OCI-LY3 (cell line): ENCODE measurements around the gene INPP5A.

ENCODE experiments used
- H2AFZ ChIP-seq: fragments of 200-600, 300-600 bp; shearing (Covaris generic); 2 replicates; pipeline ENCODE4 v1.6.0; 2014; ENCODE audit warnings: antibody characterized with exemption, low read depth, low read length
- H3K27ac ChIP-seq: fragments of 200-600, 300-600 bp; sonication (generic); 2 replicates; pipeline ENCODE4 v1.5.1; 2014; ENCODE audit warnings: mild to moderate bottlenecking, low read length, moderate library complexity, mixed read lengths
- H3K27me3 ChIP-seq: fragments of 200-600, 300-600 bp; sonication (generic); 2 replicates; pipeline ENCODE4 v1.6.1; 2014; ENCODE audit warnings: low read depth, low read length, mixed read lengths
- H3K36me3 ChIP-seq: fragments of 200-600, 300-600 bp; sonication (generic); replicated peaks from 2 replicates; pipeline ENCODE3; 2014; ENCODE audit warnings: low read depth, low read length, mixed read lengths
- H3K4me1 ChIP-seq: fragments of 300-600, 200-600 bp; sonication (generic); 2 replicates; pipeline ENCODE4 v1.6.1; 2014; ENCODE audit warnings: low read length, mixed read lengths
- H3K4me2 ChIP-seq: fragments of 200-600, 300-600 bp; sonication (generic); 2 replicates; pipeline ENCODE4 v1.6.1; 2014; ENCODE audit warnings: low read length, mixed read lengths
- H3K4me3 ChIP-seq: fragments of 300-600, 200-600 bp; sonication (generic); 2 replicates; pipeline ENCODE4 v1.5.1; 2014; ENCODE audit warnings: antibody characterized with exemption, mild to moderate bottlenecking, low read length, moderate library complexity
- H3K79me2 ChIP-seq: fragments of 300-600, 200-600 bp; shearing (Covaris generic); 2 replicates; pipeline ENCODE4 v1.6.1; 2014; ENCODE audit warnings: mild to moderate bottlenecking, low read length, mixed read lengths
- H3K9ac ChIP-seq: fragments of 300-600, 200-600 bp; shearing (Covaris generic); 2 replicates; pipeline ENCODE4 v1.6.0; 2014; ENCODE audit warnings: mild to moderate bottlenecking, low read length, moderate library complexity
- H3K9me3 ChIP-seq: fragments of 200-600, 300-600 bp; shearing (Covaris generic); 2 replicates; pipeline ENCODE4 v1.6.1; 2014; ENCODE audit warnings: low read length, mixed read lengths; ENCODE audit not compliant: insufficient read depth
- H4K20me1 ChIP-seq: fragments of 200-600, 300-600 bp; sonication (generic); 2 replicates; pipeline ENCODE4 v1.6.1; 2016; ENCODE audit warnings: low read length, mixed read lengths; ENCODE audit not compliant: insufficient read depth
- CTCF ChIP-seq: fragments of 200-600, 300-600 bp; sonication (generic); IDR thresholded peaks from 2 replicates; pipeline ENCODE4 v1.5.1; 2014; ENCODE audit warnings: antibody characterized with exemption, low read length, low read depth
- EZH2phosphoT487 ChIP-seq: fragments of 200-600 bp; shearing (Covaris generic); IDR thresholded peaks from 2 replicates; pipeline ENCODE4 v1.6.1; 2018; ENCODE audit warnings: antibody characterized with exemption, mixed run types, low read depth

The INPP5A gene

GRCh38 chr10:132617737-132618052, 80.1 kb downstream of the INPP5A start:
- TF ChIP-seq EZH2phosphoT487 (no peak), CTCF (no peak)
- H2AFZ ChIP-seq = no peak overlapping the region
- no peak overlapping the region for H3K27ac ChIP-seq
- H3K4me3 ChIP-seq = no peak overlapping the region
- no peak overlapping the region for H3K9ac ChIP-seq
- no peaks in the 10 kb centered on the region for H3K4me1 ChIP-seq
- H3K36me3 ChIP-seq = no peaks in the 10 kb centered on the region
- no peaks in the 10 kb centered on the region for H3K9me3 ChIP-seq
- no peaks in the 10 kb centered on the region for H3K27me3 ChIP-seq
- no peak overlapping the region for H3K4me2 ChIP-seq
- H4K20me1 ChIP-seq = no peaks in the 10 kb centered on the region
- no peaks in the 10 kb centered on the region for H3K79me2 ChIP-seq

GRCh38 chr10:132618158-132618919, 80.8 kb downstream of the INPP5A start:
- Histone ChIP-seq H3K79me2 (no peaks in the 10 kb centered on the region), H2AFZ (no peak overlapping the region), H4K20me1 (no peaks in the 10 kb centered on the region), H3K4me2 (no peak overlapping the region), H3K4me3 (no peak overlapping the region), H3K36me3 (no peaks in the 10 kb centered on the region), H3K4me1 (no peaks in the 10 kb centered on the region), H3K9ac (no peak overlapping the region), H3K9me3 (no peaks in the 10 kb centered on the region), H3K27ac (no peak overlapping the region), H3K27me3 (no peaks in the 10 kb centered on the region)
- TF ChIP-seq EZH2phosphoT487 (no peak), CTCF (no peak)

GRCh38 chr10:132619927-132620326, 82.3 kb downstream of the INPP5A start:
- no peaks in the 10 kb centered on the region for H3K4me1 ChIP-seq
- H3K27ac ChIP-seq = no peak overlapping the region
- no peak overlapping the region for H3K4me3 ChIP-seq
- H2AFZ ChIP-seq = no peak overlapping the region
- TF ChIP-seq EZH2phosphoT487 = no peak
- no peak for TF ChIP-seq CTCF
- H3K9me3 ChIP-seq = no peaks in the 10 kb centered on the region
- H4K20me1 ChIP-seq = no peaks in the 10 kb centered on the region
- H3K9ac ChIP-seq = no peak overlapping the region
- H3K27me3 ChIP-seq = no peaks in the 10 kb centered on the region
- no peaks in the 10 kb centered on the region for H3K79me2 ChIP-seq
- H3K36me3 ChIP-seq = no peaks in the 10 kb centered on the region
- no peak overlapping the region for H3K4me2 ChIP-seq

- H3K9me3 ChIP-seq = no peaks in the 10 kb centered on the region
- no peaks in the 10 kb centered on the region for H3K36me3 ChIP-seq
- no peaks in the 10 kb centered on the region for H3K4me1 ChIP-seq
- H3K27ac ChIP-seq = no peak overlapping the region
- H3K4me2 ChIP-seq = no peak overlapping the region
- no peak overlapping the region for H3K9ac ChIP-seq
- H4K20me1 ChIP-seq = no peaks in the 10 kb centered on the region
- no peak overlapping the region for H3K4me3 ChIP-seq
- TF ChIP-seq CTCF = no peak
- no peak for TF ChIP-seq EZH2phosphoT487
- no peaks in the 10 kb centered on the region for H3K27me3 ChIP-seq
- no peak overlapping the region for H2AFZ ChIP-seq
- no peaks in the 10 kb centered on the region for H3K79me2 ChIP-seq
Observed at GRCh38 chr10:132624061-132624846, 86.7 kb downstream of the INPP5A start.
